Activated CD4-positive, CD25-positive, alpha-beta regulatory T cell treated with anti-CD3 and anti-CD28 coated beads, Interleukin-2, amount 50 U/mL, for 16 hours (primary cell): ENCODE data around the gene CENPO.
"Not testable (repeated sequence)": the region's sequence is repeated elsewhere in the genome, so short reads cannot be mapped to it uniquely, and the experiment has no call there.

Source experiments
- DNase-seq: peaks from one replicate; pipeline ENCODE4 v3.0.0-alpha.2; 2020; ENCODE audit warnings: low read depth, low spot score

CENPO gene

GRCh38 chr2:24788816-24789215 lies 4.4 kb upstream of the CENPO start:
- DNase-seq = no peak

DNA sequence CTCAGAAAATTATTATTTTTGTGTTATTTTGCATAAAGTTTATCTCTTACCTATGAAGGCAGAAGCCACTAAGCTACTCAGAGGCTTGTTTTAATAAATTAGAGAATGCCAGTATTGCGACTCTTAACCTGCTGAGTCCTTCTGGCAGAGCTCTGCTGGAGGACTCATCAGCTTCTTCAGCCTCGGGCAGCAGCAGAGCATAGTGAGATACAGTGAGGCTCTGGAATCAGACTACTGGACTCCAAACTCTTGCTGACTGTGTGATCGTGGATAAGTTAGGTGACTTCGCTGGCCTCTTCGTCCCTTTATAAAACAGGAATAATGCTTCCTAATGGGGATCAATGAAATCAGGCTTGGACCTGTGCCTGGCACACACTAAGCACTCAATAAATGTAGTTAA lies 1.8 kb upstream of the CENPO start:
- no peak for DNase-seq

GRCh38 chr2:24792542-24792873 lies 717 bp upstream of the CENPO start:
- no peak for DNase-seq

- DNase-seq = no peak
These were observed 673 bp downstream of the CENPO start for GRCh38 chr2:24793761-24794435.

- DNase-seq = no peak
These were observed 4.4 kb downstream of the CENPO start for GRCh38 chr2:24797644-24798043.

DNA sequence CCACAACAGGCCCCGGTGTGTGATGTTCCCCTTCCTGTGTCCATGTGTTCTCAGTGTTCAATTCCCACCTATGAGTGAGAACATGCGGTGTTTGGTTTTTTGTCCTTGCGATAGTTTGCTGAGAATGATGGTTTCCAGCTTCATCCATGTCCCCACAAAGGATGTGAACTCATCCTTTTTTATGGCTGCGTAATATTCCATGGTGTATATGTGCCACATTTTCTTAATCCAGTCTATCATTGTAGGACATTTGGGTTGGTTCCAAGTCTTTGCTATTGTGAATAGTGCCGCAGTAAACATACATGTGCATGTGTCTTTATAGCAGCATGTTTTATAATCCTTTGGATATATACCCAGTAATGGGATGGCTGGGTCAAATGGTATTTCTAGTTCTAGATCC lies 7.3 kb downstream of the CENPO start:
- DNase-seq = not testable (repeated sequence)

GRCh38 chr2:24805811-24806660 lies 12.8 kb downstream of the CENPO start:
- not testable (repeated sequence) for DNase-seq

- DNase-seq = no peak
These were observed 13.4 kb downstream of the CENPO start for GRCh38 chr2:24806661-24807036.

- no peak for DNase-seq
These were observed 16.2 kb downstream of the CENPO start for GRCh38 chr2:24809316-24810007.

- DNase-seq = no peak
These were observed 20.5 kb downstream of the CENPO start for GRCh38 chr2:24813691-24814137.

- DNase-seq = no peak
These were observed 21.3 kb downstream of the CENPO start for GRCh38 chr2:24814516-24814915.

DNA sequence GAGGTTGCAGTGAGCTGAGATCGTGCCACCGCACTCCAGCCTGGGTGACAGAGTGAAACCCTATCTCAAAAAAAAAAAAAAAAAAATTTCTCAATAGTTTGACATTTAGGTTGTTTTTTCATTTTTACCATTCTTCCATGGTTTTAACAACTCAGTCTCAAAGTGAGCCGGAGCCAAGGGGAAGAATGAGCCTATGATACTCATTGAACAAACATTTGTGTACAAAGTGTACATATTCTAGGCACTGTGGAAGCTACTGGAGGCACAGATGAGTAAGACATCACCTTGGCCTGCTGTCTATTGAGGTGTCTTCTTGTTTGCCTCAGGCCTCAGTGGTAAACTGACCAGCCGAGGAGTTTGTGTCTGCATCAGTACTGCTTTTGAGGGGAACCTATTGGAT lies 21.9 kb downstream of the CENPO start:
- no peak for DNase-seq

GRCh38 chr2:24816404-24816803 lies 23.2 kb downstream of the CENPO start:
- DNase-seq = no peak

- no peak for DNase-seq
These were observed 23.7 kb downstream of the CENPO start for GRCh38 chr2:24816884-24817283.

- no peak for DNase-seq
These were observed 25.5 kb downstream of the CENPO start for GRCh38 chr2:24818721-24819167.

DNA sequence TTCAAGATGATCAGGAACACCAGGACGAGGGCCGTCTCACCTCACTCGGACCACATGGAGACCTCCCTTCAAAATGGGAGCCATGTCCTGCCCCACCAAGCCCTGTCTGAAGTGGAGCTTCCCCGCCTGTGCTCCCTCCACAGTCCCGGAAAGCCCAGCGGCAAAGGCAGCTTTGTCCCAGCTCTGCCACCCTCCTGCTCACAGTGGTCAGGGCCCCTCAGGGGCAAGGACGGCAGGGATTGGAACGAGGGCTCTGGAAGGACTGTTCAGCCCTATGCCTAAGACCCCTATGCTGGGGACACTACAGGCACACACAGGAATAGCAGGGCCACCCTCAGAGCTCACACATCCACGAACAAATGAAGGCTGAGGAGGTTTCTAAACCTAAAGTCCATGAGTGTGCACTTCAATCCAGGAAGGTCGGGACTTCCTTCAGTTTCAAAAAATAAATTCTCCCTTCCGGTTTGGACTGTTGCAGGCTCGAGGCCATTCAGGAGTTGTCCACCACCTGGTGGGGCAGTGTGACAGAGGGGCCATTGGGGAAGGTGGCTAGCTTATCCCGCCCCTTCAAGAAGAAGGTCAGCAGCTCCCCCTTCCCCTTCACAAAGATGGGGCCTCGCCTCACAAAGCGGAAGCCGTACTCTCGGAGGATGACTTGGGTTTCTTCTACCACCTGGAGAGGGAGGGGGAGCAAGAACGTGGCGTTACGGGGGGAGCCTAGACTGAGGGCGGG lies 26.4 kb downstream of the CENPO start:
- no peak for DNase-seq

DNA sequence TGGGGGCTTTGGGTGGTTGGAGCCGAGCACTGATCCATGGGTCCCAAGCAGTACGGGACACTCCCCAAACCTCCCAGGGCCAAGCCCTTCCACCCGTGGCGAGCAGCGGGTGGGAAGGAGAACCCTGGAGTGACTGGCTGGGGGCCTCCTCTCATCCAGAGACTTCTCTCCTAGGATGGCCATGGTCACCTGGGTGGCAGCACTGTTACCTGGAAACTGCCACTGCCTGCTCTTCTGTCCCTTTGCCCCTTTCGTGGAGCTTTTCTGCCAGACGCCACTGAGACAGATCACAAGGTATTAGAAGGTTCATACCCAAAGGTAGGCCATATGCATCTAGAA lies 26.9 kb downstream of the CENPO start:
- no peak for DNase-seq

DNA sequence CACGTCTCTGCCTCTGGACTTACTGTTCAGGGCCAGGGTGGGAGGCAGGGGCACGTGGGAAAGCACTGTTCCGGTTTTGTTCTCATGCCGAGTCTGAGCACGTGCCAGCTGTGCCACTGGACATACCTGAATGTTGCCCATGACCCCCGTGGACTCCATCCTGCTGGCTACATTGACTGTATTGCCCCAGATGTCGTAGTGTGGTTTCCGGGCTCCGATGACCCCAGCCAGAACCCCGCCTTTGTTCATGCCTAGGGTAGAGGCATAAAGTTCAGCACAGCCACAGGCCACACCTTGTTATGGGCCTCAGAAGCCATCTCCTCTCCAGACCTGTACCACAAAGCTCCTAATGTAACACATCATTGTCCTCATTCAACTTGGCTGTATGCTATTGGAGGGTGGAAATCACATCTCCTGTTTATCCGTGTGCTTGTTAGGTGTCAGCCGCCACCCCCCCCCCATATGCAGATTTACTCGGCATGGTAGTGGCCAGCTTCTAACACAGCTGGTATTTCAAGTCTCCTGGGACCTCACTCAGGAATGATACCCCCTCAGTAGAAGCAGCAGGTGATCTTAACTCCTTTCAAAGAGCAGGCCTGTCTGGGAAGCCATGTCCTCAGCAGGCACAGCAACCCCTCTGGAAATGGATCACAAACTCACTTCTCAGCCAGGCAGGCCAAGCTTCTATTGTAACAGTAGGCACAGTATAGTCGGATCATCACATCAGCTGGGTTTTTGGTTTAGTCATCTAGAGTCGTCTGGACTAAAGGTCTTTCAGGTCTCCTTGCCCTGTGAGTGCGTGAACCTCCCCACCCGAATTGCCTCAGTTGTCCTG lies 27.6 kb downstream of the CENPO start:
- no peak for DNase-seq

- no peak for DNase-seq
These were observed 28.2 kb downstream of the CENPO start for GRCh38 chr2:24821433-24821891.

DNA sequence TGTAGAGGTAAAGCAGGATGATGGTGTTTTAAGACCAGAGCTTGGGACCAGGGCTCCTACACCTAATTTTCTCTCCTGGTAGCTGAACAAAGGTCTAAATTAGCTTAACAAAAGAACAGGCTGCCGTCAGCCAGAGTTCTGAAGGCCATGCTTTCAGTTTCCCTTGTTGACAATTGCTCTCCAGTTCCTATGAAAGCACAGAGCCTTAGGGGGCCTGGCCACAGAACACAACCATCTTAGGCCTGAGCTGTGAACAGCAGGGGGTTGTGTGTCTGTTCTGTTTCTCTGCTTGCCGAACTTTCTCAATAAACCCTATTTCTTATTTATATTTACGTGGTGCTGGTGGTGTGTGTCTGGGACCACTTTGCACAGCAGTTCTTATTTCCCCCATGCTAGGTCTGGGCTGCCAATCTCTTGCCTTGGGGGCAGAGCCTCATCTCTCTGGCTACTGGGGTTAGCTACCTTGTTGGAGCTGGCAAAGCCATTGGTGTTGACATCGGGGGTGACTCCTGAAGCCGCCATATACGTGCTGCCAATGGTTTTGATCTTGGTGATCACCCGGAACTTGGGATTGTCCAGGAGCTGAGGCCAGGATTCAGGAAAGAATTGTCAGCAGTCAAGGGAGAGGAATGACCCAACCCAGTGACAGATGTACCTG lies 29.0 kb downstream of the CENPO start:
- no peak for DNase-seq
